ENCODE data around the gene RGS11.
A peak's percentile ranks its signal among the peaks of the same experiment; 100 is the strongest.
"Not testable (repeated sequence)": the region's sequence is repeated elsewhere in the genome, so short reads cannot be mapped to it uniquely, and the experiment has no call there.

The RGS11 gene

GRCh38 chr16:263182-263774 is 12.5 kb downstream of the RGS11 start:
- DNase-seq (ENCODE audit: low spot score): no peak

GRCh38 chr16:262121-262745 is 13.5 kb downstream of the RGS11 start:
- DNase-seq (ENCODE audit: low spot score): no peak

GRCh38 chr16:261031-261691 is 14.6 kb downstream of the RGS11 start:
- DNase-seq (ENCODE audit: low spot score): no peak

- DNase-seq (ENCODE audit: low spot score): no peak
These were observed 15.4 kb downstream of the RGS11 start for GRCh38 chr16:260326-260725.

GRCh38 chr16:259814-260253 is 15.9 kb downstream of the RGS11 start:
- DNase-seq (ENCODE audit: low spot score): no peak

GRCh38 chr16:259226-259625 is 16.5 kb downstream of the RGS11 start:
- DNase-seq (ENCODE audit: low spot score): no peak

GRCh38 chr16:258091-258490 is 17.7 kb downstream of the RGS11 start:
- not testable (repeated sequence) for DNase-seq (ENCODE audit: low spot score)

GRCh38 chr16:255183-255582 is 20.6 kb downstream of the RGS11 start:
- no peak for DNase-seq (ENCODE audit: low spot score)

- no peak for DNase-seq (ENCODE audit: low spot score)
These were observed 21.3 kb downstream of the RGS11 start for GRCh38 chr16:254461-254860.

GRCh38 chr16:253833-254232 is 21.9 kb downstream of the RGS11 start:
- DNase-seq (ENCODE audit: low spot score): no peak

- DNase-seq (ENCODE audit: low spot score): no peak
These were observed 23.1 kb downstream of the RGS11 start for GRCh38 chr16:252366-253337.

GRCh38 chr16:249431-249830 is 26.3 kb downstream of the RGS11 start:
- DNase-seq (ENCODE audit: low spot score): no peak

GRCh38 chr16:247027-247426 is 28.7 kb downstream of the RGS11 start:
- no peak for DNase-seq (ENCODE audit: low spot score)

GRCh38 chr16:245105-245504 is 30.6 kb downstream of the RGS11 start:
- no peak for DNase-seq (ENCODE audit: low spot score)

- DNase-seq (ENCODE audit: low spot score): no peak
These were observed 32.4 kb downstream of the RGS11 start for GRCh38 chr16:243348-243747.

- DNase-seq (ENCODE audit: low spot score): no peak
These were observed 33.5 kb downstream of the RGS11 start for GRCh38 chr16:242281-242680.

GRCh38 chr16:240559-240958 is 35.2 kb downstream of the RGS11 start:
- no peak for DNase-seq (ENCODE audit: low spot score)

- no peak for DNase-seq (ENCODE audit: low spot score)
These were observed 35.8 kb downstream of the RGS11 start for GRCh38 chr16:239948-240277.

GRCh38 chr16:234468-235305 is 41.1 kb downstream of the RGS11 start, which contains the start of gene FAM234A:
Gene FAM234A, plus strand, starts transcription at chr16:234821. Its CDS starts 19,593 bp downstream, at chr16:254414.
- peak; percentile 97 for DNase-seq (ENCODE audit: low spot score)

GRCh38 chr16:230949-231348 is 44.8 kb downstream of the RGS11 start:
- no peak for DNase-seq (ENCODE audit: low spot score)

GRCh38 chr16:230351-230750 is 45.4 kb downstream of the RGS11 start:
- not testable (repeated sequence) for DNase-seq (ENCODE audit: low spot score)

Measured in COLO829 (cell line).